Osteocyte (in vitro differentiated cells): Measurements from ENCODE around the gene TWF2. TPM values are rescaled to one million over a fixed set of nuclear protein-coding genes. Genes with fewer than 3 reads are reported as not detected.

Source experiments
- DNase-seq: peaks from one replicate; pipeline ENCODE4 v3.0.0; 2021; ENCODE audit warnings: mixed read lengths; ENCODE audit not compliant: unreplicated experiment; ENCODE audit errors: extremely low spot score
- H3K27ac Mint-ChIP-seq: one replicate; pipeline ENCODE4 v1.8.0; 2021; ENCODE audit warnings: mild to moderate bottlenecking, mixed read lengths; ENCODE audit not compliant: unreplicated experiment
- H3K27me3 Mint-ChIP-seq: one replicate; pipeline ENCODE4 v1.8.0; 2021; ENCODE audit warnings: mixed read lengths; ENCODE audit not compliant: unreplicated experiment
- H3K36me3 Mint-ChIP-seq: one replicate; pipeline ENCODE4 v1.8.0; 2021; ENCODE audit warnings: mixed read lengths; ENCODE audit not compliant: unreplicated experiment
- H3K4me1 Mint-ChIP-seq: one replicate; pipeline ENCODE4 v1.8.0; 2021; ENCODE audit warnings: mixed read lengths; ENCODE audit not compliant: unreplicated experiment
- H3K4me3 Mint-ChIP-seq: one replicate; pipeline ENCODE4 v1.8.0; 2021; ENCODE audit warnings: mild to moderate bottlenecking, moderate library complexity, mixed read lengths; ENCODE audit not compliant: unreplicated experiment
- H3K9me3 Mint-ChIP-seq: one replicate; pipeline ENCODE4 v1.8.0; 2021; ENCODE audit warnings: mixed read lengths; ENCODE audit not compliant: unreplicated experiment
- total RNA-seq: library from RNA; stranded (reverse); gene quantifications from 2 replicates; pipeline ENCODE4 v1.2.1, GENCODE V29; 2021
- TF ChIP-seq, protein P1 (sequence below): fragments of 200-600 bp; sonication (generic); IDR thresholded peaks from 2 replicates; pipeline ENCODE4 v1.5.0; 2021; ENCODE audit warnings: antibody characterized with exemption, mild to moderate bottlenecking, moderate library complexity

TWF2 gene
- total RNA-seq, 1 donor from 2014 or later = 58.6 TPM

GRCh38 chr3:52257911-52258310 is 19.0 kb upstream of the TWF2 start:
- Mint-ChIP-seq H3K36me3 (peaks cover 64% of the 10 kb centered on the region), H3K27me3 (no peaks in the 10 kb centered on the region), H3K4me3 (no peak overlapping the region), H3K9me3 (no peaks in the 10 kb centered on the region), H3K4me1 (no peaks in the 10 kb centered on the region), H3K27ac (no peak overlapping the region)
- DNase-seq = no peak
- TF ChIP-seq, protein P1, sequence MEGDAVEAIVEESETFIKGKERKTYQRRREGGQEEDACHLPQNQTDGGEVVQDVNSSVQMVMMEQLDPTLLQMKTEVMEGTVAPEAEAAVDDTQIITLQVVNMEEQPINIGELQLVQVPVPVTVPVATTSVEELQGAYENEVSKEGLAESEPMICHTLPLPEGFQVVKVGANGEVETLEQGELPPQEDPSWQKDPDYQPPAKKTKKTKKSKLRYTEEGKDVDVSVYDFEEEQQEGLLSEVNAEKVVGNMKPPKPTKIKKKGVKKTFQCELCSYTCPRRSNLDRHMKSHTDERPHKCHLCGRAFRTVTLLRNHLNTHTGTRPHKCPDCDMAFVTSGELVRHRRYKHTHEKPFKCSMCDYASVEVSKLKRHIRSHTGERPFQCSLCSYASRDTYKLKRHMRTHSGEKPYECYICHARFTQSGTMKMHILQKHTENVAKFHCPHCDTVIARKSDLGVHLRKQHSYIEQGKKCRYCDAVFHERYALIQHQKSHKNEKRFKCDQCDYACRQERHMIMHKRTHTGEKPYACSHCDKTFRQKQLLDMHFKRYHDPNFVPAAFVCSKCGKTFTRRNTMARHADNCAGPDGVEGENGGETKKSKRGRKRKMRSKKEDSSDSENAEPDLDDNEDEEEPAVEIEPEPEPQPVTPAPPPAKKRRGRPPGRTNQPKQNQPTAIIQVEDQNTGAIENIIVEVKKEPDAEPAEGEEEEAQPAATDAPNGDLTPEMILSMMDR = no peak

DNA sequence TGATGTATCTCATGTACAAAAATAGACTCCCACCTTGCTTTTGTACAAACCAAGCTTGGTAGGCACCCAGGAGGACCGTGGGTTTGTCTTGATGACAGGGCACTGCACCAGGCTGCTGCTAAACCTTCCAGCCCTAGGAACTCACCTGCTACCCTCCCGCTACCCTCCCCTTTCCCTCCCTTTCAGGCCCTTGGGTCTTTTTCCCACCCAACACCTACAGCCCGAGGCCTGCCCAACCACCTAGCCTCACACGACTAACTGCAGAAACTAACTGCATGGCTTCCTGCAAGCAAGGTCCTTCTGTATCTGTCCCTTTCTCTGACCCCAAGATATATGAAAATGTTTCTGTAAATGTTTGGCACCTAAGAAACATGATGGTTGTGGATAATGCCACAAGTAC is 17.7 kb upstream of the TWF2 start:
- no peaks in the 10 kb centered on the region for H3K27me3 Mint-ChIP-seq
- H3K9me3 Mint-ChIP-seq = no peaks in the 10 kb centered on the region
- no peak for DNase-seq
- H3K36me3 Mint-ChIP-seq = peaks cover 64% of the 10 kb centered on the region
- H3K4me1 Mint-ChIP-seq = no peaks in the 10 kb centered on the region
- TF ChIP-seq, protein P1 = no peak
- no peak overlapping the region for H3K4me3 Mint-ChIP-seq
- no peak overlapping the region for H3K27ac Mint-ChIP-seq

GRCh38 chr3:52256159-52256558 is 17.2 kb upstream of the TWF2 start:
- H3K27ac Mint-ChIP-seq = no peak overlapping the region
- DNase-seq = no peak
- H3K9me3 Mint-ChIP-seq = no peaks in the 10 kb centered on the region
- no peak overlapping the region for H3K4me3 Mint-ChIP-seq
- TF ChIP-seq, protein P1 = no peak
- H3K4me1 Mint-ChIP-seq = no peaks in the 10 kb centered on the region
- H3K36me3 Mint-ChIP-seq = peaks cover 59% of the 10 kb centered on the region
- no peaks in the 10 kb centered on the region for H3K27me3 Mint-ChIP-seq

- Mint-ChIP-seq H3K27ac (no peak overlapping the region), H3K9me3 (no peaks in the 10 kb centered on the region), H3K36me3 (peaks cover 47% of the 10 kb centered on the region), H3K4me3 (no peak overlapping the region), H3K27me3 (no peaks in the 10 kb centered on the region), H3K4me1 (no peaks in the 10 kb centered on the region)
- DNase-seq = no peak
- TF ChIP-seq, protein P1 = no peak
Observed at GRCh38 chr3:52254608-52255007, 15.7 kb upstream of the TWF2 start.

DNA sequence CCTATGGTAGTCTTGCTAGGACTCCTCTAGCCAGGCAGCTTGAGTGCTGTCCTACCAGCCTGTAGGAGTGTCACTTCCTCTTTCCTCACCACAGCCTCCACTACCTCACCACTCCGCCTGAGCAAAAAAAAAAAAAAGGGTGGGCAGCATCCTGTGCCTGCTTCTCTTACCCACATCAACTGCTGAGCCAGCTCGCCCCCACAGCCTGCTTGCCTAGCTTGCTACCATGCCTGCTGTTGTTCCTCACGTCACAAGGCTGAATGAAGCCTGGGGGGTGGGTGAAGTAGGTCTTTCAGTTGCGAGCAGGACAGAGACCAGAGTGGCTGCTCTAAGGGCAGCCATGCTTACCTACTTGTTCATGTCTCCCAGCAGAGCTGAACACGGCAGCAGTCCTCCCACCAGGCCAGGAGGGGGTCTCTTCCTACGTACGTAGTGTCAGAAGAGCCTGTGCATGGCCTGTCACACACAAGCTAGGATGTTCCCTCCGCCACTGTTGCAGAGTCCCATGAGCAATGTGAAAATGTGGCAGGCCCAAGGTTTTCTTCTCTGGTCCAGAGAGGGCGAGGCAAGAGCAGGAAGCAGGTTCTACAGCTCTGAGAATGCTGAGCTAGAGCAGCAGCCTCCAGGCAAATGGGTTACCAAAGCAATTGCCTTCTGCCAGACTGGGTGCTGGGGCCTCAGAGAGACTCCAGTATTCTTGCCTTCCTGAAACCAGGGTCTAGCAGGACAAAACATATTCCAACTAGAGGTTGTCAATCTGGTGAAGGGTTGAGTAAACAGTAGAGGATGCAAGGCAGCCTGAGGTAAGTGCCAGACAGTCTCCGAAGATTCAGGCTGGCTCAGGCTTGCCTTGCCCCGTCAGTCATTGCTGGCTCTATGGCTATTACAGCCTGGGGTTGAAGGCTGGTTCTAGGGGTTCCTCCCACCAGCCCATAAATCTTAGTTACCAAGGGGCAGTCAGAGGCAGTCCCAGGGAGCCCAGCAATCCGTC is 14.7 kb upstream of the TWF2 start:
- no peak overlapping the region for H3K4me3 Mint-ChIP-seq
- H3K27me3 Mint-ChIP-seq = no peaks in the 10 kb centered on the region
- peaks cover 39% of the 10 kb centered on the region for H3K36me3 Mint-ChIP-seq
- H3K4me1 Mint-ChIP-seq = no peaks in the 10 kb centered on the region
- TF ChIP-seq, protein P1 = no peak
- no peaks in the 10 kb centered on the region for H3K9me3 Mint-ChIP-seq
- no peak overlapping the region for H3K27ac Mint-ChIP-seq
- no peak for DNase-seq
